GM19455 (cell line): ENCODE data around the gene PRPF39.
"Not testable (repeated sequence)": the region's sequence is repeated elsewhere in the genome, so short reads cannot be mapped to it uniquely, and the experiment has no call there.

ENCODE experiments used
- ATAC-seq: cut with Tn5 transposase; IDR thresholded peaks from one replicate; pipeline ENCODE4 v1.9.1; 2021; ENCODE audit not compliant: unreplicated experiment

Gene PRPF39

DNA sequence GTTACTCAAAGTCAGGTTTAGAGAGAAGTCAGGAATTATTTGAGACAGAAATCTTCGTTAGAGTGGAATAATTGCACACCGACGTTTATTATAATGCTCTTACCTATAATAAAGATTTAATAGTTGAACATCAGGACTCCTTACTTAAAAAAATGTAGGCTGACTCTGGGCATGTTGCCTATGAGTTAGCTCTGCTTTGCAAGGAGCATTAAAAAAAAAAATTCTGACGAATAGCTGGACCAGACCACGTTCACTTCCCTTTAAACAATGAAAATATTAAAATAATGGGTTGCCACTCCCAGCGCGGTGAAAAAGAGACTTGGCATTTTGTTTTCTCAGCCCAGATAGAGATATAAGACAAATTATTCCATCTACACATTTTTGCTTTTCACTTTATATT, 51.2 kb downstream of the PRPF39 start:
- no peak for ATAC-seq

DNA sequence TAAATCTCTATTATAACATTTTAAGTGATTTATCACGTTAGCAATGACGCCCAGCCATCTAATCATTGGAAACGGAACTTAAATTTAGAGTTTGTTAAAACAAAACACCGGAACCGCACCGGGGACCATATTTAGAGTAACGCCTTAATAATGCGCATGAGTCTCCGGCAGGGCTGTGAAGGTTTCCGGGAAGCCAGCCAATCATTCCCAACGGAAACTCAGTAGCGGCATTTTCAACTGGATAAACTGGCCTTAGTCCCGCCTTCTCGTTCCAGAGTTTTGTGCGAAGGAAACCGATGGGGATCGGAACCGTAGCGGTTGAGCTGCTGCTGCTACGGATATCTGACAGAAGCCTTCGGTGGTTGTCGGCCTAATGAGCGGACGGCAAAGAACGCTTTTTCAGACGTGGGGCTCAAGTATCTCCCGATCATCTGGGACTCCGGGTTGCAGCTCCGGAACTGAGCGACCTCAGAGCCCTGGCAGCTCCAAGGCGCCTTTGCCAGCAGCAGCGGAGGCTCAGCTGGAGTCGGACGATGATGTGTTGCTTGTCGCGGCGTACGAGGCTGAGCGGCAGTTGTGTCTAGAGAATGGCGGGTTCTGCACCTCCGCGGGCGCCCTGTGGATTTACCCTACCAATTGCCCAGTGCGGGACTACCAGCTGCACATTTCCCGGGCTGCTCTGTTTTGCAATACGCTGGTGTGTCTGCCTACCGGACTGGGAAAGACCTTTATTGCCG, 51.9 kb downstream of the PRPF39 start, which contains the start of gene FANCM:
Gene FANCM (plus strand): TSS at position 272 of the 737 bp plus-strand sequence. CDS start 102 bp downstream, at position 374.
- peak; percentile 46 for ATAC-seq

DNA sequence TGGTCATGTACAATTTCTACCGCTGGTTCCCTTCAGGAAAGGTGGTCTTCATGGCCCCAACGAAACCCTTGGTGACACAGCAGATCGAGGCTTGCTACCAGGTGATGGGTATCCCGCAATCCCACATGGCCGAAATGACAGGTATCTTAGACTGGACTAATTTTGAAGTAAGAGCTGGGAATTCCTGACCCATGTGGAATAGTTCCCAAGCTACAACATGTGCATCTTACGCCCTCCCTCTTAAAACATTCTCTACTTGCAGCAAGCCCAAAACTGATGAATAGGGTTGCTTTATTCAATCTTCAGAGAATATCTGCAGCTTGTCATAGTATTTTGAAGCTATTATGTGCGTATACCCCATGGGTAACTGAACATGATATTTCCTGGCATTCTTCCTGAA, 52.5 kb downstream of the PRPF39 start:
- no peak for ATAC-seq

DNA sequence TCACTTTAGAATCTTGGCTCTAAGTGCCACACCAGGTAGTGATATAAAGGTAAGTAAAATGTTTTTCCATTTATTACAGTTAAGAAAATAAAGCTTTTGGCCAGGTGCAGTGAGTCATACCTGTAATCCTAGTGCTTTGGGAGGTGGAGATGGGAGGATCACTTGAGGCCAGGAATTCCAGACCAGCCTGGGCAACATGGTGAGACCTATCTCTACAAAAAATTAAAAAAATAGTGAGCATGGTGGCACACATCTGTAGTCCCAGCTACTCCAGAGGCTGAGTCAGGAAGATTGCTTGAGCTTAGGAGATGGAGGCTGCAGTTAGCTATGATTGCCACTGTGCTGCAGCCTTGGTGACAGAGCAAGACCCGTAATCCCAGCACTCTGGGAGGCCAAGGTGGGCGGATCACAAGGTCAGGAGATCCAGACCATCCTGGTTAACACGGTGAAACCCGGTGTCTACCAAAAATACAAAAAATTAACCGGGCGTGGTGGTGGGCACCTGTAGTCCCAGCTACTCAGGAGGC, 56.8 kb downstream of the PRPF39 start:
- no peak for ATAC-seq

DNA sequence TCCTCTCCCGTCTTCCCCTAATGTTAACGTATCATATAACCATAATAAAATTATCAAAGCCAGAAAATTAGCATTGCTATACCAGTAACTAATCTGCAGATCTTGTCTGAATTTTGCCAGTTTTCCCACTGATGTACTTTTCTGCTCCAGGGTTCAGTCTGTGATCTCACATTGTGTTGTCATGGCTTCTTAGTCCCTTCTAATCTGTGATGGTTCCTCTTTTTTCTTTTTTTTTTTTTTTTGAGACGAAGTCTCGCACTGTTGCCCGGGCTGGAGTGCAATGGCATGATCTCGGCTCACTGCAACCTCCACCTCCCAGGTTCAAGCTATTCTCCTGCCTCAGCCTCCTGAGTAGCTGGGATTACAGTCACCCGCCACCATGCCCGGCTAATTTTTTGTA, 58.2 kb downstream of the PRPF39 start:
- ATAC-seq = not testable (repeated sequence)

DNA sequence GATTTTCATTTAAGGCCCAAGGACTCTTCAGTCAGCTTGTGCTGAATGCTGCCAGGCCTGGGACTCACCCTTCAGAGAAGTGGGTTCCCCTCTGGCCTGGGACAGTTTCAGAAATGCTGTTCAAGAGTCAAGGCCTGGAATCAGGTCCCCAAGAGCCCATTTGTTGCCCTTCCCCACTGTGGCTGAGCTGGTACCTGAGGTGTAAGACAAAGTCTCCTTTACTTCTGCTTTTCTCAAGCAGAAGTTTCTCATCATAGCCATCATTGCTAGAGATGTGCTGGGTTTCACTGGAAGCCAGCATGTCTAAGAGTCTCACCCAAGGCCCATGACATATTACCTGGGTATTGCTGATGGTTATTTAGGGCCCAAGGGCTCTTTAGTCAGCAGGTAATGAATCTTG, 60.7 kb downstream of the PRPF39 start:
- no peak for ATAC-seq

DNA sequence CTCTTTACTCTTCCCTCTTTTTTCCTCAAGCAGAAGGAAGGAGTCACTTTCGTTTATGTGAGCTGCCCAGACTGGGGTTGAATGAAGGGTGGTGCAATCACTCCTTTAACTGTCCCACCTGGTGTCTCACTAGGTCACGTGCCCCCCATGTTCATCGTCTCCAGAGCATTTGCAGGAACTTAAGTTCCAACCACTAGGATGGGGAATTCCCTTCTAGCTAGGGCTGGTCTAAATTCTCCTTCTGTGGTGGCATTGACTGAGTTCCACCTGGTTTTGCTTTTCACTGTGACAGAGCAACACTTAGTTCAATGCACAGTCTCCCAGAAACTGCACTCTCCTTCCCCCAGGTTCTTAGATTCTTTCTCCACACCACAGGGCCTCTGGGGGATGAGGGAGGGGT, 61.3 kb downstream of the PRPF39 start:
- ATAC-seq = no peak

DNA sequence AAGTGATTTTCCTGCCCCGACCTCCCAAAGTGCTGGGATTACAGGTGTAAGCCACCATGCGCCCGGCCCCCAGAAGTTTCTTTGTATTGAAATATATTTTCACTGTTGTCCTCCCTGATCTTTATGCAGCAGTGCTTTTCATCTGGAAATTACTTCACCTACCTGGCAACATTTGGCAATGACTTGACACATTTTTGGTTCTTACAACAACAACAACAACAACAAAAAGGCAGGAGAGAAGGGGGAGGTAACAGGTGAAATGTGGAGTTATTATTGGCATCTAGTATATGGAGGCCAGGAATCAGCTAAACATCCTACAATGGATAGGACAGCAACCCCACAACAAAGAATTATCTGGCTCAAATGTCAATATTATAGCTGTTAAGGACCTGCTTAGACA, 65.7 kb downstream of the PRPF39 start:
- no peak for ATAC-seq

DNA sequence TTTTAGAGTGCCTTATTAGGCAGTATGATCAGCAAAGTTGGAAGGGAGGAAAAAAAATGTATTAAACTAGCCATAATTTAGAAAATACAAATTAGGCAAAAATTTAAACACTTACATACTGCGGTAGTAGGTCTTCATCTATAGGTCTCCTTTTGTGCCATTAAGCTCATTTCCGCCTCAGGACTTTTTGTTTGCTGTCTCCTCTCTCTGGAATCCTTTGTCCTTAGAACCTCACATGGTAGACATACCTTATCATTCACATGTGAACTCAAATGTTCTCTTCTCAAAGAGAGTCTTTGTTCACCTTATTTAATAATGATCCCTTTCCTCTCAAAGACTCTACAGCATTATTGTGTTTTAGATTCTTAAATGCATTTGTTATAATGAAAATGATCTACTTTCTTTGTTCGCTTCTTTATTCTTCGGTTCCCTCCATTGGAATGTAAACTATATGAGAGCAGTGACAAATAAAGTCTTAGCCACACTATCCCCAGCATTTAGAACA, 66.5 kb downstream of the PRPF39 start:
- no peak for ATAC-seq

DNA sequence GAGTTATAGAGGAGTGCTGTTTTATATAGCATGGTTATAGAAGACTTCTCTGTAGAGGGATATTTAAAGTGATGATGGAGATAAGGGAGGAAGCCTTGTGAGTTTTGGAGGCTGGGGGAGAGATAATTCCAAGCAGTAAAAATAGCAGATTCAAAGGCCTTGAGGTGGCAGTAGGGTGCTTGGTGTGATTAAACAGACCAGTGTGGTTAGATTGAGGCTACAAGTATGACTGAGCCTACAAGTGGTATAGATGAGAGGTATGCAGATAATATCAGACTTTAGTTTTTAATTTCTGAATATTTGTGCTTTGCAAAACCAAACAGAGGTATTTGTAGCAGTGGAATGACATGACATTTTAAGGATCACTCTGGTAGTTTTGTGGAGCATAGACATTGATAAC, 72.2 kb downstream of the PRPF39 start:
- no peak for ATAC-seq
